ENCODE measurements around the gene IGFBP7.
"Not testable (repeated sequence)": the region's sequence is repeated elsewhere in the genome, so short reads cannot be mapped to it uniquely, and the experiment has no call there.

- not testable (repeated sequence) for TF ChIP-seq EZH2 (IDR thresholded peaks at IDR 0.05); POLR2AphosphoS5 (IDR thresholded peaks at IDR 0.05; ENCODE audit: borderline replicate concordance, low read depth, low read length)
Measured at GRCh38 chr4:57047046-57047445, 63.1 kb downstream of the IGFBP7 start.
